Measurements from ENCODE around the gene PSMA4. TPM values are rescaled to one million over a fixed set of nuclear protein-coding genes. Genes with fewer than 3 reads are reported as not detected.

Gene PSMA4
- total and polyA plus RNA-seq, 10 of the 15 experiments (the other 5 are each of a cell fraction or from before 2014, with no cell fraction given), result 210 to 1,221 (median 546) TPM

DNA sequence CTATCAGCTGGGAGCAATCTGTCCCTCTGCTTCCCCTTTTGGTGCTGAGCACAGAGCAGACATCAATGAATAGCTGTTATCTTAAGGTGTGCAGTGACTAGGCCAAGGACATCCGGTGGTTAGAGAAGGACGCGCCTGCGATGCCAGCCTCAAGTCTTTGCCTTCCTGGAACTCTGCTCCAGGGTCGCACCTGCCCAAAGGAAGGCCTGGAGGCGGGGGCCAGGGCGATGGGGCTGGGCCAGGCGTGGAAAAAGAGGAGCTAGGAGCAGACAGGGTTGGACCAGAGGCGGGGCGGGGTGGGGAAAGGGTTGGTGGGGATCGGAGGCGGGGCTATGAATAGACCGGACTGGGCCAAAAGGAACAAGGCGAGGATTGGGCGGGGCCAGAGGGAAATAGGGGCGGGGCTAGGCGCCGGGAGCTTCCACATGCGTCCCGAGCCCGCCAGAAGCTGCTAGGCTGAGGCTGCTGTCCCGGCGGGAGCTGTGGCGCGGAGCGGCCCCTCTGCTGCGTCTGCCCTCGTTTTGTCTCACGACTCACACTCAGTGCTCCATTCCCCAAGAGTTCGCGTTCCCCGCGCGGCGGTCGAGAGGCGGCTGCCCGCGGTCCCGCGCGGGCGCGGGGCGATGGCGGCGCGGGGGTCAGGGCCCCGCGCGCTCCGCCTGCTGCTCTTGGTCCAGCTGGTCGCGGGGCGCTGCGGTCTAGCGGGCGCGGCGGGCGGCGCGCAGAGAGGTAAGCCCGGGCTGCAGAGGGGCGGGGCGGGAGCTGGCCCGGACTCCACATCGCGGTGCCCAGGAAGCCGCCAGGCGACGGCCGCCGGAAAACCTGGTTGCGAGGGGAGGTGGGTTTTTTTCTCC, 25.1 kb downstream of the PSMA4 start, which contains the start of gene CHRNA5 (continued):
- TF ChIP-seq RELA (IDR thresholded peaks at IDR 0.05; ENCODE audit: borderline replicate concordance, partially characterized antibody) (peak; percentile 14), ZNF24 (IDR thresholded peaks at IDR 0.05) (no peak), NFXL1 (IDR thresholded peaks at IDR 0.05; ENCODE audit: borderline replicate concordance) (no peak), ESRRA (IDR thresholded peaks at IDR 0.05; ENCODE audit: low read length) (no peak), HDAC6 (IDR thresholded peaks at IDR 0.05; ENCODE audit: unreplicated experiment) (peak; percentile 37), ZNF217 (IDR thresholded peaks at IDR 0.05) (0 out of 2 replicates have a peak, but pooled peaks have one; percentile 33), RFX5 (IDR thresholded peaks at IDR 0.05; ENCODE audit: low read depth, low read length) (no peak), CHD4 (IDR thresholded peaks at IDR 0.05) (no peak), SMAD5 (IDR thresholded peaks at IDR 0.05; ENCODE audit: low read depth) (no peak), CHD1 (IDR thresholded peaks at IDR 0.05; ENCODE audit: low read depth, low read length) (no peak), STAT3 (IDR thresholded peaks at IDR 0.05; ENCODE audit: low read depth, low read length) (no peak), BHLHE40 (IDR thresholded peaks at IDR 0.05; ENCODE audit: borderline replicate concordance in 1 of 2, low read depth in 2 of 2, low read length in 1 of 2) (peak in 1 of 2 experiments; percentile 34; a peak in 2 of 4 replicates), EGR1 (IDR thresholded peaks at IDR 0.05; ENCODE audit: borderline replicate concordance in 1 of 2, low read depth in 2 of 2, low read length in 2 of 2) (no peak), SUPT20H (IDR thresholded peaks at IDR 0.05; ENCODE audit: borderline replicate concordance, control insufficient read depth, low read depth, low read length) (no peak), PRDM15 (CRISPR knock-in tag; IDR thresholded peaks at IDR 0.05) (no peak), HDAC2 (IDR thresholded peaks at IDR 0.05) (no peak), IKZF1 (conservative IDR thresholded peaks at IDR 0.05) (peak; percentile 73), HCFC1 (IDR thresholded peaks at IDR 0.05; ENCODE audit: low read length) (no peak), SIN3A (IDR thresholded peaks at IDR 0.05; ENCODE audit: low read depth, low read length) (no peak), IKZF2 (IDR thresholded peaks at IDR 0.05) (no peak), RAD21 (IDR thresholded peaks at IDR 0.05; ENCODE audit: insufficient read depth, low read depth, low read length) (no peak)
- TF ChIP-seq, protein P1, sequence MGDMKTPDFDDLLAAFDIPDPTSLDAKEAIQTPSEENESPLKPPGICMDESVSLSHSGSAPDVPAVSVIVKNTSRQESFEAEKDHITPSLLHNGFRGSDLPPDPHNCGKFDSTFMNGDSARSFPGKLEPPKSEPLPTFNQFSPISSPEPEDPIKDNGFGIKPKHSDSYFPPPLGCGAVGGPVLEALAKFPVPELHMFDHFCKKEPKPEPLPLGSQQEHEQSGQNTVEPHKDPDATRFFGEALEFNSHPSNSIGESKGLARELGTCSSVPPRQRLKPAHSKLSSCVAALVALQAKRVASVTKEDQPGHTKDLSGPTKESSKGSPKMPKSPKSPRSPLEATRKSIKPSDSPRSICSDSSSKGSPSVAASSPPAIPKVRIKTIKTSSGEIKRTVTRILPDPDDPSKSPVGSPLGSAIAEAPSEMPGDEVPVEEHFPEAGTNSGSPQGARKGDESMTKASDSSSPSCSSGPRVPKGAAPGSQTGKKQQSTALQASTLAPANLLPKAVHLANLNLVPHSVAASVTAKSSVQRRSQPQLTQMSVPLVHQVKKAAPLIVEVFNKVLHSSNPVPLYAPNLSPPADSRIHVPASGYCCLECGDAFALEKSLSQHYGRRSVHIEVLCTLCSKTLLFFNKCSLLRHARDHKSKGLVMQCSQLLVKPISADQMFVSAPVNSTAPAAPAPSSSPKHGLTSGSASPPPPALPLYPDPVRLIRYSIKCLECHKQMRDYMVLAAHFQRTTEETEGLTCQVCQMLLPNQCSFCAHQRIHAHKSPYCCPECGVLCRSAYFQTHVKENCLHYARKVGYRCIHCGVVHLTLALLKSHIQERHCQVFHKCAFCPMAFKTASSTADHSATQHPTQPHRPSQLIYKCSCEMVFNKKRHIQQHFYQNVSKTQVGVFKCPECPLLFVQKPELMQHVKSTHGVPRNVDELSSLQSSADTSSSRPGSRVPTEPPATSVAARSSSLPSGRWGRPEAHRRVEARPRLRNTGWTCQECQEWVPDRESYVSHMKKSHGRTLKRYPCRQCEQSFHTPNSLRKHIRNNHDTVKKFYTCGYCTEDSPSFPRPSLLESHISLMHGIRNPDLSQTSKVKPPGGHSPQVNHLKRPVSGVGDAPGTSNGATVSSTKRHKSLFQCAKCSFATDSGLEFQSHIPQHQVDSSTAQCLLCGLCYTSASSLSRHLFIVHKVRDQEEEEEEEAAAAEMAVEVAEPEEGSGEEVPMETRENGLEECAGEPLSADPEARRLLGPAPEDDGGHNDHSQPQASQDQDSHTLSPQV (IDR thresholded peaks at IDR 0.05), result no peak
